Osteocyte (in vitro differentiated cells): ENCODE measurements around the gene ZBTB16. TPM values are rescaled to one million over a fixed set of nuclear protein-coding genes. Genes with fewer than 3 reads are reported as not detected.

Experiments used
- DNase-seq: peaks from one replicate; pipeline ENCODE4 v3.0.0; 2021; ENCODE audit warnings: mixed read lengths; ENCODE audit not compliant: unreplicated experiment; ENCODE audit errors: extremely low spot score
- H3K27ac Mint-ChIP-seq: one replicate; pipeline ENCODE4 v1.8.0; 2021; ENCODE audit warnings: mild to moderate bottlenecking, mixed read lengths; ENCODE audit not compliant: unreplicated experiment
- H3K27me3 Mint-ChIP-seq: one replicate; pipeline ENCODE4 v1.8.0; 2021; ENCODE audit warnings: mixed read lengths; ENCODE audit not compliant: unreplicated experiment
- H3K36me3 Mint-ChIP-seq: one replicate; pipeline ENCODE4 v1.8.0; 2021; ENCODE audit warnings: mixed read lengths; ENCODE audit not compliant: unreplicated experiment
- H3K4me1 Mint-ChIP-seq: one replicate; pipeline ENCODE4 v1.8.0; 2021; ENCODE audit warnings: mixed read lengths; ENCODE audit not compliant: unreplicated experiment
- H3K4me3 Mint-ChIP-seq: one replicate; pipeline ENCODE4 v1.8.0; 2021; ENCODE audit warnings: mild to moderate bottlenecking, moderate library complexity, mixed read lengths; ENCODE audit not compliant: unreplicated experiment
- H3K9me3 Mint-ChIP-seq: one replicate; pipeline ENCODE4 v1.8.0; 2021; ENCODE audit warnings: mixed read lengths; ENCODE audit not compliant: unreplicated experiment
- total RNA-seq: library from RNA; stranded (reverse); gene quantifications from 2 replicates; pipeline ENCODE4 v1.2.1, GENCODE V29; 2021
- TF ChIP-seq, protein P1 (sequence below): fragments of 200-600 bp; sonication (generic); IDR thresholded peaks from 2 replicates; pipeline ENCODE4 v1.5.0; 2021; ENCODE audit warnings: antibody characterized with exemption, mild to moderate bottlenecking, moderate library complexity

ZBTB16 gene
- total RNA-seq, 1 donor from 2014 or later = 20.3 TPM

DNA sequence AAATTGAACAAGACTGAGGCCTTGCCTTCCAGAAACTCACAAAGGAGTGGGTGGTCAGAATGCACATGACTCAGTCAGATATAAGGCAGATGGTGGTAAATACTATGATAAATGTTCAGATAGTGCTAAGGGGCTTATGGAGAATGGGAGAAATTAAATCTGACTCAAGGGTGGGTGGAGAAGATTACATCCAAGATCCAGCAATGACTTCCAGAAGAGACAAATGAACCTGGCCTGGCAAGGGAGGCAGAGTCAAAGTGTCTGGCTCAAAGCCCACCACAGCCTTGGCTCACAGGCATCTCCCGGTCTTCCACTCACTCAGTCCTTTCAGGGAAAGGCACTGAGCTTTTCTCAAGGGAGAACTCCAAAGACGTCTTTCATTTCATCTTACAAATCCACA lies 6.1 kb upstream of the ZBTB16 start:
- no peak for DNase-seq
- Mint-ChIP-seq H3K36me3 (no peaks in the 10 kb centered on the region), H3K4me3 (no peak overlapping the region), H3K9me3 (no peaks in the 10 kb centered on the region), H3K4me1 (peaks cover 5% of the 10 kb centered on the region), H3K27ac (no peak overlapping the region), H3K27me3 (peaks cover 86% of the 10 kb centered on the region)
- TF ChIP-seq, protein P1, sequence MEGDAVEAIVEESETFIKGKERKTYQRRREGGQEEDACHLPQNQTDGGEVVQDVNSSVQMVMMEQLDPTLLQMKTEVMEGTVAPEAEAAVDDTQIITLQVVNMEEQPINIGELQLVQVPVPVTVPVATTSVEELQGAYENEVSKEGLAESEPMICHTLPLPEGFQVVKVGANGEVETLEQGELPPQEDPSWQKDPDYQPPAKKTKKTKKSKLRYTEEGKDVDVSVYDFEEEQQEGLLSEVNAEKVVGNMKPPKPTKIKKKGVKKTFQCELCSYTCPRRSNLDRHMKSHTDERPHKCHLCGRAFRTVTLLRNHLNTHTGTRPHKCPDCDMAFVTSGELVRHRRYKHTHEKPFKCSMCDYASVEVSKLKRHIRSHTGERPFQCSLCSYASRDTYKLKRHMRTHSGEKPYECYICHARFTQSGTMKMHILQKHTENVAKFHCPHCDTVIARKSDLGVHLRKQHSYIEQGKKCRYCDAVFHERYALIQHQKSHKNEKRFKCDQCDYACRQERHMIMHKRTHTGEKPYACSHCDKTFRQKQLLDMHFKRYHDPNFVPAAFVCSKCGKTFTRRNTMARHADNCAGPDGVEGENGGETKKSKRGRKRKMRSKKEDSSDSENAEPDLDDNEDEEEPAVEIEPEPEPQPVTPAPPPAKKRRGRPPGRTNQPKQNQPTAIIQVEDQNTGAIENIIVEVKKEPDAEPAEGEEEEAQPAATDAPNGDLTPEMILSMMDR = no peak

DNA sequence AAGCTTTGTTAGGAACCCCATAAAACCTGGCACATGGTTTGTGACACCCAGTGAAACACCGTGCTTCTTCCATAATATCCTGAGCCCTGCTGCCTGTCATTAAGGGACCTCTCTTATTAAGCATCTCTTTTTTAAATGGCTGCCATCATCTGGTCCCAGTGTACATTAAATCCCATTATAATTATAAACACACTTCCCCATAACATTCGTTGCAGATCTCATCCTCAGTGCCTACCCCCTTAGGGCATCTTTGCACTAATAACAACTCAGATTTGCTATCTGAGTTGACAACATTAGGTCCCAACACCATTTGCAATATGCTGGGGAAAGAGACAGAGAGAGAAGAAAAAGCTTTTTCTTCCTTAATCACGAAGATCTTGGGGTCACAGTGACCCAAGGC lies 4.7 kb upstream of the ZBTB16 start:
- H3K4me3 Mint-ChIP-seq = no peak overlapping the region
- H3K36me3 Mint-ChIP-seq = no peaks in the 10 kb centered on the region
- DNase-seq = no peak
- peaks cover 73% of the 10 kb centered on the region for H3K27me3 Mint-ChIP-seq
- TF ChIP-seq, protein P1 = no peak
- H3K9me3 Mint-ChIP-seq = no peaks in the 10 kb centered on the region
- H3K4me1 Mint-ChIP-seq = peaks cover 7% of the 10 kb centered on the region
- no peak overlapping the region for H3K27ac Mint-ChIP-seq

DNA sequence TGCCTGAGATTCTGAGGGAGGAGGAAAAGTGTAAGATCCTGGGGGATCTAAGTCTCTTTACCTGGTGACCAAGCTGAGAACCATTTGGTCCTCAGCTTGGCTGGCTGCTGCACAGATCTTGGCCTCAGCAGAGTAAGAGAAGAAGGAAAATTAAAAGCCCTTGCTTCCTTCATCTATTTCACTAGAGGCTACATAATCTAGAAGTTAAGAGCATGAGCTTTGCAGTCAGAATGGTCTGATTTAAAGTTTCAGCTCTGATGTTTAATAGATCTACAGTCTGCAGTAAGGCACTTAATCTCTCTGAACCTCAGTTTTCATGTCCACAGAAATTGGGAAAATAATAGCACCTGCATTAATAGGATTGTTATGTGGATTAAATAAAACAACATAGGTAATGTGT lies 3.1 kb upstream of the ZBTB16 start:
- DNase-seq = no peak
- no peak overlapping the region for H3K27ac Mint-ChIP-seq

DNA sequence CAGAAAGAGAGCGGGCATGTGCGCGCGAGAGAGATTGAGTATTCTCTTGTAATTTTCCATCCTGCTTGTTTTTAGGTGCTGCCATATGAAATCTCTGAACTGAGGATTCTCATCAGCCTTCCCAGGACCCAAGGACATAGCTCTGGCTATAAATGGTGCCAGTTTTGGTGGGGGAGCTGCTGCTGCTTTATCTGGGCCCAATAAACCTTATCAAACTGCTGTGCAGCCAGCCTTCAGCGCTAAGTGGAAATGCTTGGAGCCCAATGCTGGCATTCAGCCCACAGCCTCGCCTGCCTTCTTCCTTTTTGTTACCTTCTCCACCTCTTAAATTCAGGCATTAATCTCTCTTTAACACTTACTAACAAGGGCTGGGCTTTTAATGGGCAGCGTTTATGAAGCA lies 2.4 kb upstream of the ZBTB16 start:
- H3K9me3 Mint-ChIP-seq = no peaks in the 10 kb centered on the region
- no peak overlapping the region for H3K27ac Mint-ChIP-seq
- peaks cover 54% of the 10 kb centered on the region for H3K27me3 Mint-ChIP-seq
- DNase-seq = no peak
- no peaks in the 10 kb centered on the region for H3K36me3 Mint-ChIP-seq
- H3K4me1 Mint-ChIP-seq = peaks cover 16% of the 10 kb centered on the region
- TF ChIP-seq, protein P1 = no peak
- no peak overlapping the region for H3K4me3 Mint-ChIP-seq

More for the DNA sequence above, 3.1 kb upstream of the ZBTB16 start:
- no peaks in the 10 kb centered on the region for H3K36me3 Mint-ChIP-seq
- peaks cover 59% of the 10 kb centered on the region for H3K27me3 Mint-ChIP-seq
- no peak overlapping the region for H3K4me3 Mint-ChIP-seq
- no peaks in the 10 kb centered on the region for H3K9me3 Mint-ChIP-seq
- peaks cover 9% of the 10 kb centered on the region for H3K4me1 Mint-ChIP-seq
- TF ChIP-seq, protein P1 = no peak

DNA sequence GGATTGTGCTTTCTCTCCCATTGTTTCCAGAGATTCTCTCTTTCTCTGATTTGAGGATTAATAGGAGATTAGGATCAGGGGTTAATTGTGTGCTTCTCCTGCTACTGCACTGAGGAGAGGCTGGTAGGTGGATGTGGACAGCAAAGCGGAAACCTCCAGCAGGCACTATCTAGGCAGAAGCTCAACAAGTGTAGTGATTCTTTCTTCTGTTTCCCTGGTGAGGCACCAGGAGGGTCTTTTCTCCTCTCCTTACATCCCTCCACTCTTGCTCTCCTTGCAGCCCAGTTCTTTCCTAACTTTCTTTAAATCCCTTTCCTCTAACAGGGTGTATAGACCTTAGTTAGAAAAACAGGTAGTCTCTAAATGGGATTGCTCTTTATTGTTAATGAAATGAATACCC lies 1.9 kb upstream of the ZBTB16 start:
- TF ChIP-seq, protein P1 = no peak
- no peak overlapping the region for H3K27ac Mint-ChIP-seq
- H3K4me1 Mint-ChIP-seq = peaks cover 18% of the 10 kb centered on the region
- H3K27me3 Mint-ChIP-seq = peaks cover 50% of the 10 kb centered on the region
- H3K9me3 Mint-ChIP-seq = no peaks in the 10 kb centered on the region
- H3K4me3 Mint-ChIP-seq = no peak overlapping the region
- H3K36me3 Mint-ChIP-seq = no peaks in the 10 kb centered on the region
- no peak for DNase-seq
